HG03378 (cell line): ENCODE data around the gene TXNDC16.
"Not testable (repeated sequence)": the region's sequence is repeated elsewhere in the genome, so short reads cannot be mapped to it uniquely, and the experiment has no call there.

Experiments used
- ATAC-seq: cut with Tn5 transposase; IDR thresholded peaks from one replicate; pipeline ENCODE4 v1.9.1; 2021; ENCODE audit warnings: mild to moderate bottlenecking, moderate library complexity; ENCODE audit not compliant: unreplicated experiment

The TXNDC16 gene

DNA sequence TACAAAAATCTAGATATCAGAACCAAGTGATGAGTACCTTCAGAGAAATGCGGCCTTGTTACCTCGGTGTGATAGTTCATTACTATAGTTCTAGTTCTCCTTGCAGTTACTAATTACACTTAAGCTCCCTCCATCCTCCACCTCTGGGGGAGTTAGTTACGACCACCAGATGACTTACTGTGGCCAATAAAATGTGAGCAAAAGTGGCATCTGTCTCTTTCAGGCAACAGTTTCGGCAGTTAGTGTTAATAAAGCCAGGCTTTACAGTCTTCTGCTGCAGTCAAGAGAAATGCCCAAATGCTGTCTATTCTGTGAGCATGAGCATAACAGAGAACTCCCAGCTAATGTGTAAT lies 6.0 kb downstream of the TXNDC16 start:
- no peak for ATAC-seq

DNA sequence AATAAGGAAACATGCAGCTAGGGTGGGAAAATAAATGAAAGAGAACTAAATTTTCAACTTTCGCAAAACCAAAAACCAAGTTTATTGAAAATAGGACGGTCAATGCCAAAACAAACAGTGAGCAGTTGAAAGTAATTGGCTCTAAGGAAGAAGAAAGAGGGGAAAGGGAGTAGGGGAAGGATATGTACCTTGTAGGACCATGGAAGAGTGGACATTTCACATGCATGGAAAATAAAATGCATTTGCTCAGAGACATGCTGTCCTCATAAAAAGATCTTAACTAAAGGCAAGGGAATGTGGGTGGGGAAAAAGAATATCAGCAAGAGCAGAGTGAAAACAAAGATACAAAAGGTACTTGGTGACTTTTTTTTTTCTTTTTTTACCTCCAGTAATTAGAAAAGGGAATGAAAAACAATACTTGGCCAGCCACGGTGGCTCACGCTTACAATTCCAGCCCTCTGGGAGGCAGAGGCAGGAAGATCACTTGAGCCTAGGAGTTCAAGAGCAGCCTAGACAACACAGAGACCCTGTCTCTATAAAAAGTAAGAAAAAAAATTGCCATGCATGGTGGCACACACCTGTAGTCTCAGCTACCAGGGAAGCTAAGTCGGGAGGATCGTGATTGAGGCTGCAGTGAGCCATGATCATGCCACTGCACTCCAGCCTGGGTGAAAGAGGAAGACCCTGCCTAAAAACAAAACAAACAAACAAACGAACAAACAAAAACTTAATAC lies 6.6 kb downstream of the TXNDC16 start:
- ATAC-seq: no peak

DNA sequence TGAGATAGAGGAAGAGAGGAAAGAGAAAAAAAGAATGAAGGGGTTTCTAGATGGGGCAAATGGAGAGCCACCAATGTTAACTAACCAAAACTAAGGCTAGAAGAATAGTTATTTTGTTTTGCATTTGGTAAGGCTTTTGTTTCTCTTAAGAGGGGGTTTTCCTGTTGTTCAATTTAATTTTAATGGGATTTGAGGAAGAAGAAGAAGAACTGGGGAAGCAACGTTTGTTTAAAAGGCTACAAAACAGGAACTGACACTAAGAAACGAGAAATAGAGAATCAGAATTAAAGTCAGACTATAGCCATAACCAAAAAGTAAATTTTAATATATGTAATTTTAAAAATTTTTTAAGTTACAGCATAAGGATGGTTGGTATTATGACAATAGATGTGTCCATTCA lies 13.7 kb downstream of the TXNDC16 start:
- ATAC-seq: no peak

DNA sequence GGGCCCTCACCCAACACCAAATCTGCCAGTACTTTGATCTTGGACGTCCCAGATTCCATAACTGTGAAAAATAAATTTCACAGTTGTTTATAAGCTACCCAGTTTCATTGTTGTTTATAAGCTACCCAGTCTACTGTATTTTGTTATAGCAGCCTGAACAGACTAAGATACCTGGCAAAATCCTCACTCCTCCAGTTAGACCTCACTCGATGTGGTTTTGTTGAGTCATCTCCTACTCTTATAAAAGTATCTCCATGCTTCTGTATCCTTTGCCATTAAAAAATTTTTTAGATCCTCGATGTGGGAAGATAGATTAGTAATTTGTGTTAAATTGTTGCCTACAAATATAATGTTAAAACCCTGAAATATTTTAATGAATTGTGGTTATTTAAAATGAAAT lies 16.0 kb downstream of the TXNDC16 start:
- no peak for ATAC-seq

DNA sequence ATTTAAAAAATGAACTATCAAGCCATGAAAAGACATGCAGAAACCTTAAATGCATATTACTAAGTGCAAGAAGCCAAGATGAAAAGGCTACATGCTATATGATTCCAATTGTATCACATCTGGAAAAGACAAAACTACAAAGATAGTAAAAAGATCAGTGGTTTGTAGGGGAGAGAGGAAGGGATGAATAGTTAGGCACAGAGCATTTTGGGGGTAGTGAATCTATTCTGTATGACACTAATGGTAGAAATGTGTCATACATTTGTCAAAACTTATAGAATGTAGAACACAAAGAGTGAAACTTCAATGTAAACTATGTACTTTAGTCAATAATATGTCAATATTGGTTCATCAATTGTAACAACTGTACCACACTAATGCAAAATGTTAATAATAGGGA lies 20.8 kb downstream of the TXNDC16 start:
- ATAC-seq: no peak

DNA sequence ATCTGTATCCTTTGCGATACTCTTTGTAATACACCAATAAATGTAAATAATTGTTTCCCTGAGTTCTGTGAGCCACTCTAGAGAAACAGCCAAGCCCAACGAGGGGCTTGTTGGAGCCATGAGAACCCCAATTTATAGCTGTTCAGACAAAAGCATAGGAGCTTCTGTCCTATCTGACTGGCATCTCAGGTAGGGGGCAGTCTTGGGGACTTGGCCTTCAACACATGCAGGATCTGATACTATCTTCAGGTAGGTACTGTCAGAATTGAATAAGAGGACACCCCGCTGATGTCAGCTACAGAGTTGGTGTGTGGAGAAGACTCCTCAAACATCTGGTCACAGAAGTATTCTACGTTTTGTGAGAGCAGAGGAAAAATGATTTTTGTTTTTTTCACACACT lies 25.3 kb downstream of the TXNDC16 start:
- no peak for ATAC-seq

DNA sequence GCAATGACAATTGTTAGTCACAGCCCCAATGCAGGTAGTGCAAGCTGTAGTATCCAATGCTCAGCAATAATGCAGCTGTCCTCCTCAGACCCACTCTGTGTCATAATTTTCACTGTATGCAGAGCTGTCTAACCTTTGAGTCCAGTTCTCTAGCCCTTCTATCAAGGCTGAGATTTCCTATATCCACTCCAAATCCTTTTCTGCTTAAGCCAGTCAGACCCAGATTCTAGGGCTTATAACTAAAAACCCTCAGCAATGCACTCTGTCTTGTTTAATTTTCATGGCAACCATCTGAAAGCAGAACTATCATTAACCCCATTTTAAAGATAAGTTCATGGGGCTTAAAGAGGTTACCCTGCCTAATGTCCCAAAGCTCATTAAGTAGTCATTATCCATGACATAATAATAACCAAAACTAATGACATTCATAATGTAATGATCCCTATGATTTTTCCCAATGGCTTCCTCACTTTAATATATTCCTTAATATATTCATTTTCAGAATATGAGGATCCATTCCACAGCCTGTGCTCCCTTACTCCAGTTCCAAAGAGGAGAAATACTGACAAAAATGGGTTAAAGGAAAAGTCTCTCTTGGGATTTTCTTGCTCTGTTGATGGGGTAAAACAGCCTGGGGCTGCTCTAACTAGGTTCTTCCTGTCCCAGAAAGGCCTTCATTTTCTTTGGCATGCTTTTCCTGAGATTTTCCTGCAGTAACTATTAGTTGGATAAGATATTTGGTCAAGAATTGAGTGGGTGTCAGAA lies 29.5 kb downstream of the TXNDC16 start:
- ATAC-seq: no peak

DNA sequence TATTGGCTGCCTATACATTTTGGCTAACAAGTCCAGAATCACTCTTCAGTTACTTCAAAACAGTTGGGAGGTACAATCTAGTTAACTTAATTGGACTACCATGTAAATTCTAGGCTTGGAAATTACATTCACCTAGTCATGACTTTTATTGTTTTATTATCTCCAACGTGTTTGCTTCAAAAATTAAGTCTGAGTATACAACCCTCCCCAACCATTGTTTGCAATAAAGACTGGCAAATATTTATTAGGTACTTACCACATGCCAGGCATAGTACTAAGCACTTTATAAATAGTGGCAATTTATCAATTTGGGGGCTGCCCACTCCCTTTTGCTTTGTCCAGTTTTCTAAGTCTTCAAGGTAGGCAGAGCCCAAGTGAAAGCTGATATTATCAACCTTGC lies 30.3 kb downstream of the TXNDC16 start:
- ATAC-seq: no peak

DNA sequence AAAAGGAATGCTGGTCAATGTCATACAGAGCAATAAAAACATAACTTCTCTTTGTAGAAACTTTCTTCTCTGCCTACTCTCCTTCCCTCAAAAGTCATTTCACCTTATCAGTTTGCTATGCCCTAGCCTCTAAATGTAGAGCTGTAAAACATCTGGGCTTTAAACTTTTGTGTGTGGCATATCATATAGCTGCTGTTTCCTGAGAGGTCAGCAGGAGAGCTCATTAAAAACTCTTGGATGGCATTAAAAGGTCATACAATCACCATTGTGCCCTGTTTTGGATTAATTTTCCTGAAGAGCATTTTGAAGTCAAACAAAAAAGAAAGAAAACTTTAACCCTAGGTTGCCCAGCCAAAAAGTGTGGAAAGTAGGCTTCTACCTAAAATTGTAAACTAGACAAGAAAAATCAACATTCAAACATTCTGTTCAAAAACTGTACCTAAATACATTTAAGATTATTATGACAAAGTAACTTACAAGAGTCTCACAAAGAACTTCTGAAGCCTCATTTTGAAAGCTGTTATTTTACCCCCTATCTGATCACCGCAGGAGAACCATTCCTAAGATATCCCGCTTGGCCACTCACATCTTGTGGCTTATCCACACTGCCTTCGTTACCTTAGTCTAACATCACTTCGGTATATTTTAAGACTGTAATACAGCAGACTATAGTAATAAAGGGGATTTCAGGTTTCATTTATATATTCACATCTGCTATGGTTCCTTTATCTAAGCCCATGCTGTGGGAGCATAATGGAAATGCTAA lies 38.1 kb downstream of the TXNDC16 start:
- ATAC-seq: no peak

DNA sequence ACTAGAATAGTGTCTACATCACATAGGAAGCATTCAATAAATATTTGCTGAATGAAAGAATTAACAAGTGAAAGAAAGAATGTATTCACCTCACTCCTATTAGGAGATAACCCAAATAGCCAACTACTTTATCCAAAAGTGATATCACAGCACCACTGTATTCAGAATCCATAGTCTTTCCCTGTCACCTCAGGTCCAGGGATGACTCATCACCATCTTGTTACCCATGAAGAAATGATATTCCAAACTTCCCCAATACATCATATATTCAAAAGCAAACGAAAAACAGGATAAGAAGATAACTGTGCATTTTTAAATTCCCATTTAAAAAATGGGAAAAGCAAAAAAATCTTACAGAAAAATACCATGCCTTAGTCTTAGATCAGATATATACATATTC lies 39.1 kb downstream of the TXNDC16 start:
- ATAC-seq: no peak

DNA sequence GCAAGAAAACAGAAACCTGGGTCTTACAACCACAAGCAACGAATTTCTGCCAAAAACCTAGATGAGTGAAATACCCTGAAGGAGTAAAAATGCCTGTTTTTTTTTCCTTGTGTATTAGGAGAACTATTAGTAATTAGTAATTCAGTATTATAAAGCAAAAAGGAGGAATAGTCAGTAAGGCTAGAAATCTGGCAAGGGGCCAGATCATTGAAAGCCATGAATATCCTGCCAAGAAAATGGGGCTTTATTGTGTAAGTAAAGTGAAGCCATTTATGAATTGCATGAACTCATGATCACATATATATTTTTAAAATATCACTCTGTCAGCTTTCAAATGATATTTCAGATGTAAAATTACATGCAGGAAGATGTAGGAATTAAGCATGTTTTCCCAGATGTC lies 57.9 kb downstream of the TXNDC16 start:
- no peak for ATAC-seq

DNA sequence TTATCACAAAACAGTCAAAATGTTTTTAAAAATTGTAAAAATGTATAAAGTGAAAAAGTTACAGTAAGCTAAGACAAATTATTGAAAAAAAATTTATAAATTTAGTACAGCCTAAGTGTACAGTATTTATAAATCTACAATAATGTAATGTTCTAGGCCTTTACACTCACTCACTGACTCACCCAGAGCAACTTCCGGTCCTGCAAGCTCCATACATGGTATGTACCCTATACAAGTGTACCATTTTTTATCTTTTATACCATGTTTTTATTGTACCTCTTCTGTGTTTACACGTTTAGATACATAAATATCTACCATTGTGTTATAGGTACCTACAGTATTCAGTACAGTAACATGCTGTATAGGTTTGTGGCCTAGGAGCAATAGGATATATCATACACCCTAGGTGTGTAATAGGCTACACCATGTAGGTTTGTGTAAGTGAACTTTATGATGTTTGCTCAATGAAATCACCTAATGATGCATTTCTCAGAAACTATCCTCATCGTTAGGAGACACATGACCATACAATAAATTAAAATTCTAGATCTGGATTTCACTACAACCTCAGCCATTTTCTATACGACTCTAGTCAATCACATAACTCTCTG lies 66.8 kb downstream of the TXNDC16 start:
- no peak for ATAC-seq

DNA sequence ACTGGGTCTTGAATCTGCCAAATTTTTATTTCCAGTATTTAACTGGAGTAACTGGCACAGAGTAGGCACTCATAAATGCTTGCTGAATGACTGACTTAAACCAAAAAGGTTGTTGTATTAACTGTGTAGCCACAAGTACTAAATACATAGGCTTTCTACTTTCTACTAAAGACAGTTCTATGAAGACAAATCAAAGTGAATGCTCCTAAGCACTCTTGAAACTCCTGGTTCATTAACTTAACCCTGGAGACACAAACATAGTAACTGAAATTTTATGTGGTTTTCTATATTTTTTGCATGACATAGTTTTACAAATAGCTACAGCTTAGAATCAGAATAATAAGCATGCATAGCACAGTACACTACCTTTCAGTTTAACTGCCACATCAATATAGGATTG lies 70.4 kb downstream of the TXNDC16 start:
- no peak for ATAC-seq

DNA sequence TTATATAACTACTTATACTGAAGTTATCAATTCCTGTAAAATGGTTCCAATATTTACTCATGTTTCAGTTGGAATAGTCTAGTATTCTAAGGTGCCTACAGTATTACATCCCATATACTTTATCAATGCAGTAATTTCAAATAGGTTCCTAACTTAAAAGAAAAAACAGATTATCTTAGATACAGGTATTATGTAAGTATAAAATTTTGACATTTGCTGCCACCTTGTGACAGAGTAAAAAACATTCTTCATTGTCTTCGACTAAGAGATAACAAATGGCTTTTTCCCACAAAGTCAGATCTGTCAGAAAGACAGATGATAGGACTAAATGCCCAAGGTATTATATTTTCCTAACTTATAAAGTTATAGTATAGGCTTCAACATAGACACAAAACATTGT lies 78.7 kb downstream of the TXNDC16 start:
- no peak for ATAC-seq

DNA sequence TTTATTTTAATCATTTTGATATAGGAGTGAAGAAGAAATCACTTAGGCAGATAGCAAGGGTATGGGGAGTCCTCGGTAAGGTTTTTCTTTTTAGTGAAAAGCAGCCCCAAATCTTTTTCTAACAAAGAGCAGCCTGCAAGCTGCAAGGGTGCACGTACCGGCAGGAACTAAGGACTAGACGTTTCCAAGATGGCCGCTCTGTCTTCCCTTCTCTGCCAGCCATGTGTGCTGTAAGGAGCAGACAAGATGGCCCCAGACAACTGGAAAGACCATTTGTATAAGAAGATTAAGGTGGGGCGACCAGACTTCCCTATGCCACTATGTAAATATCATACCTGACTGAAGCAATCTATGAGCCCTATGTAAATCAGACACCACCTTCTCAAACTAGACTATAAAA lies 79.6 kb downstream of the TXNDC16 start:
- no peak for ATAC-seq

DNA sequence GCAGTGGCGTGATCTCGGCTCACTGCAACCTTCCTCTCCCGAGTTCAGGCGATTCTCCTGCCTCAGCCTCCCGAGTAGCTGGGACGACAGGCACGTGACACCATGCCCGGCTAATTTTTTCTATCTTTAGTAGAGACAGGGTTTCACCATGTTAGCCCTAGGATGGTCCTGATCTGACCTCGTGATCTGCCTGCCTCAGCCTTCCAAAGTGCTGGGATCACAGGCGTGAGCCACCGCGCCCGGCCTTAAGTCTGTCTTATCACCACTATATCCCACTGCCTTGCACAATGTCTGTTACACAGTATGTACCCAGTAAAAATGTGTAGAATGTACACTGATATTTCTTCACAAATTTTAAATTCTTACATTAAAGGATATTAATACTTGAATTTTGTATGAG lies 80.1 kb downstream of the TXNDC16 start:
- ATAC-seq: not testable (repeated sequence)

DNA sequence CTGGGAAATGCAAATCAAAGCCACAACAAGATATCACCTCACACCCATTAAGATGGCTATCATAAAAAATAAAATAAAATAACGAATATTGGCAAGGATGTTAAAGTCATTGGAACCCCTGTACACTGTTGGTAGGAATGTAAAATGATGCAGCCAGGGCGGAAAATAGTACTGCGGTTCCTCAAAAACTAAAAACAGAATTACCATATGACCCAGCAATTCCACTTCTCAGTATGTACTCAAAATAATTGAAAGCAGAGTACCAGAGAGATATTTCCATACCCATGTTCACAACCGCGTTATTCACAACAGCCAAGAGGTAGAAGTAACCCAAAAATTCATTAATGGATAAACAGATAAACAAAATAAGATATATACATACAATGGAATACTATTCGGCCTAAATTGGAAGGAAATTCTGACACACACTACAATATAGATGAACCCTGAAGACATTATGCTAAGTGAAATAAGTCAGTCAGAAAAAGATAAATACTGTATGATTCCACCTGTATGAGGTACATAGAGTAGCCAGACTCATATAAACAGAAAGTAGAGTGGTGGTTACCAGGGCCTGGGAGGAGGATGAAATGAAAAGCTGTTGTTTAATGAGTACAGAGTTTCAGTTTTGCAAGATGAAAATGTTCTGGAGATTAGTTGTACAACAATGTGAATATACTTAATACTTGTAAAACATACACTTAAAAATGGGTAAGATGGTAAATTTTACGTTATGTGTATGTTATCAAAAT lies 84.6 kb downstream of the TXNDC16 start:
- ATAC-seq: no peak

DNA sequence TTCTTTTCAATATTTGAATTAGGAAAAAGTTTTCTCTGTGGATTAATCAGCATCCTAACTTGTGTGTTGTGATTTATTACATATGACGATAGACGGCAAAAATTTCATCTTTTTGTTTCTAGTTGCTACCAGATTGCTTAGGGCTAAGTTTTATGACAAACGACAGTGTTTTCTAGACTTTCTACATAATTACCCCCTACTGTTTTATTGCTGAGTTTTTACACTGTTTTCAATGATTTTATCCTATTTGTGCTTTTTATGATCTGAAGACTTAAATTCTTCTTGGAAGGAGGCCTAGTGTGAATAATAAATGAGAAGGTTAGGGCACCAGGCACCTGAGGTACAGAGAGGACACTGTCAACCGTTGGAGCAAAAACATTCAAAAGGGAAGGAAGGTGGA lies 88.1 kb downstream of the TXNDC16 start:
- ATAC-seq: no peak

DNA sequence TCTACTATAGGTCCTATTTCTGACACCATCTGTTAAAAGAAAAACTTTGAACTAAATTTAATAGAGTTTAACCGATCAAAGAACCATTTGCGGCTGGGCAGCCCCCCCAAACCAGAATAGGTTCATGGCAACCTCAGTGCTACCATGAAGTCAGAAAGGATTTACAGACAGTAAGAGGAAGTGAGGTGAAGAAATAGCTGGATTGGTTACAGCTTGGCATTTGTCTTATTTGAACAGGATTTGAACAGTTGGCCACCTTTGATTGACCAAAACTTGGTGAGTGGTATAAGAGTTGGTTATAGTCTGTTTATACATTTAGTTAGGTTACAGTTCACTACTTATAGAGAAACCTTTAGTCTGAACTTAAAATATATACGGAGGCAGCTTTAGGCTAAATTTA lies 88.9 kb downstream of the TXNDC16 start:
- ATAC-seq: no peak

DNA sequence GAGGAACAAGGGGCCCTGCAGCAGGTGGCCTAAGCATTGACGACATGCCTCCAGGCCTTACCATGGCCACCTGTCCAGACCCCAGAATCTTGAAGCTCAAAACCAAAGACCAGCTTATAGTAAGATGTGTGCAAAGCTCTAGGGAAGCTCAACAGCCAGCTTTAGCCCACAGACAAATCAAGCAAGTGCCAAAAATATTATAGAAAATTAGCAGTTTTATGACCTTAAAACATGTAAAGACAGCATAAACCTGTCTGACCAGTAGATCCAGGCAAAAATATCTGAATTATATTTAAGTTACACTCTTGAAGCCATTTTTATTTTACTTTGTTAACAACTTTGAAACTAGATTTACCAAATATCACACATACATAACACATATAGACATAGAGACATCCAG lies 90.6 kb downstream of the TXNDC16 start:
- ATAC-seq: no peak

DNA sequence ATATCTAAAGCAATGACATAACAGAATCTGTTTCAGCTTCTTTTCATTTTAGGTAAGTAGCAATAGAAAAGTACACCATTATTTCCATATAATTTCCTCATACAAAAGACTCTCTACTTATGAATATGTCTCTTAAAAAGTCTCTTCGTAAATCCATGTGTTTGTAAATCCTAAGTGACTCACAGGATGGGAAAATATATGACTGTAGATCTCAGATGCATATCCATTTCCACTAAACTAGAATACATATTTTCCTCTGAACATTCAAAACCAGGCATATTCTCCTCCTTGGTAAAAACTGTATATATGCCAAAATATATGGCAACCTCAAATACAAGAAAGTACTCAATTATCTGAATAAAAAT lies 93.6 kb downstream of the TXNDC16 start:
- ATAC-seq: no peak
